ENCODE results near the gene LUC7L3. TPM values are rescaled to one million over a fixed set of nuclear protein-coding genes. Genes with fewer than 3 reads are reported as not detected.
A peak's percentile ranks its signal among the peaks of the same experiment; 100 is the strongest.

LUC7L3 gene
- total RNA-seq, 4 donors from 2014 or later: 18.0 to 95.2 (median 31.5) TPM

- TF ChIP-seq CTCF (IDR thresholded peaks at IDR 0.05): no peak
- H3K27ac ChIP-seq: no peak overlapping the region
- H3K27me3 ChIP-seq: no peaks in the 10 kb centered on the region
- no peak for DNase-seq
- intact Hi-C loops (cut with DNase I): loop anchor here (5.0 kb wide), 2 partner anchors 52 to 137 kb away; partner anchors contain the start of genes ABCC3 and SPATA20
- WGBS, 2 donors: 88 to 90% methylated on average over 5 of the region's 5 CpGs
- H3K4me1 ChIP-seq: peaks cover 11 to 41% (median 18%) of the 10 kb centered on the region in 3 donors
- H3K36me3 ChIP-seq: no peaks in the 10 kb centered on the region
- H3K9me3 ChIP-seq: no peaks in the 10 kb centered on the region
- H3K4me3 ChIP-seq: no peak overlapping the region
These were observed 35.2 kb upstream of the LUC7L3 start for GRCh38 chr17:50684288-50684611.

GRCh38 chr17:50684612-50685333, 34.6 kb upstream of the LUC7L3 start:
- Histone ChIP-seq H3K27me3 (no peaks in the 10 kb centered on the region), H3K9me3 (no peaks in the 10 kb centered on the region), H3K36me3 (no peaks in the 10 kb centered on the region), H3K4me1 (peaks cover 15 to 46% (median 21%) of the 10 kb centered on the region in 3 donors), H3K4me3 (no peak overlapping the region), H3K27ac (no peak overlapping the region)
- DNase-seq: no peak
- 93 to 100% methylated on average over 3 to 6 of the region's 15 CpGs for WGBS, 2 donors
- TF ChIP-seq POLR2A (IDR thresholded peaks at IDR 0.05): no peak
- no peak for TF ChIP-seq CTCF (IDR thresholded peaks at IDR 0.05)
- intact Hi-C loops (cut with DNase I): loop anchor here (5.0 kb wide), 2 partner anchors 52 to 137 kb away; partner anchors contain the start of genes ABCC3 and SPATA20

GRCh38 chr17:50685334-50685665, 34.1 kb upstream of the LUC7L3 start:
- peaks cover 15 to 51% (median 25%) of the 10 kb centered on the region in 3 donors for H3K4me1 ChIP-seq
- intact Hi-C loops (cut with DNase I): no loop called here

GRCh38 chr17:50685691-50686493, 33.5 kb upstream of the LUC7L3 start:
- WGBS, 2 donors: 72 to 80% methylated on average over 14 to 16 of the region's 17 CpGs
- no peaks in the 10 kb centered on the region for H3K27me3 ChIP-seq
- no peak overlapping the region for H3K4me3 ChIP-seq
- intact Hi-C loops (cut with DNase I): no loop called here
- H3K27ac ChIP-seq: peak overlapping the region; percentile 51 to 81 (median 64)
- no peaks in the 10 kb centered on the region for H3K9me3 ChIP-seq
- DNase-seq: no peak
- TF ChIP-seq CTCF (IDR thresholded peaks at IDR 0.05) (no peak), POLR2A (IDR thresholded peaks at IDR 0.05) (no peak)
- H3K36me3 ChIP-seq: no peaks in the 10 kb centered on the region
- peaks cover 21 to 52% (median 31%) of the 10 kb centered on the region in 3 donors for H3K4me1 ChIP-seq

More at GRCh38 chr17:50685334-50685665, 34.1 kb upstream of the LUC7L3 start:
- H3K27me3 ChIP-seq: no peaks in the 10 kb centered on the region
- no peaks in the 10 kb centered on the region for H3K9me3 ChIP-seq
- no peak overlapping the region for H3K27ac ChIP-seq
- H3K4me3 ChIP-seq: no peak overlapping the region
- TF ChIP-seq POLR2A (IDR thresholded peaks at IDR 0.05) (no peak), CTCF (IDR thresholded peaks at IDR 0.05) (no peak)
- 78 to 91% methylated on average over 1 of the region's 1 CpG for WGBS, 2 donors
- no peak for DNase-seq
- H3K36me3 ChIP-seq: no peaks in the 10 kb centered on the region
